HepG2 (cell line): ENCODE measurements around the gene LTB4R. TPM values are rescaled to one million over a fixed set of nuclear protein-coding genes. Genes with fewer than 3 reads are reported as not detected.

ENCODE experiments used
- CHCHD3 ChIP-seq: sonication (generic); formaldehyde crosslinking; IDR thresholded peaks from 2 replicates; pipeline ENCODE4 v1.8.0; 2022; ENCODE audit warnings: mild to moderate bottlenecking, missing genetic modification reagents, moderate library complexity
- DR1 ChIP-seq: sonication (generic); formaldehyde crosslinking; IDR thresholded peaks from 2 replicates; pipeline ENCODE4 v1.8.0; 2021; ENCODE audit warnings: mild to moderate bottlenecking, missing genetic modification reagents, inconsistent platforms
- ELF4 ChIP-seq: sonication (generic); formaldehyde crosslinking; IDR thresholded peaks from 2 replicates; pipeline ENCODE4 v1.5.0; 2020; ENCODE audit warnings: missing genetic modification reagents, mild to moderate bottlenecking, moderate library complexity, borderline replicate concordance
- JARID2 ChIP-seq: sonication (generic); formaldehyde crosslinking; IDR thresholded peaks from 2 replicates; pipeline ENCODE4 v1.8.1; 2023; ENCODE audit warnings: missing genetic modification reagents, inconsistent platforms; ENCODE audit not compliant: insufficient replicate concordance
- MAZ ChIP-seq, 2 experiments: sonication (generic) in 1 of 2; formaldehyde crosslinking in 1 of 2; IDR thresholded peaks; 2 replicates each; pipeline versions ENCODE4 v1.5.0 to v1.6.1; 2012 to 2020; ENCODE audit warnings: low read depth in 2 of 2, mild to moderate bottlenecking in 2 of 2, borderline replicate concordance in 1 of 2, improper control_type of control experiment in 1 of 2, low read length in 1 of 2, missing genetic modification reagents in 1 of 2, moderate library complexity in 1 of 2
- MLLT10 ChIP-seq: sonication (generic); formaldehyde crosslinking; IDR thresholded peaks from 2 replicates; pipeline ENCODE4 v1.4.0; 2020; ENCODE audit warnings: missing genetic modification reagents
- PHF20 ChIP-seq: sonication (generic); formaldehyde crosslinking; IDR thresholded peaks from 2 replicates; pipeline ENCODE4 v1.5.0; 2020; ENCODE audit warnings: mild to moderate bottlenecking, missing genetic modification reagents
- SRF ChIP-seq: IDR thresholded peaks from 2 replicates; pipeline ENCODE4 v1.6.1; 2011; ENCODE audit warnings: mild to moderate bottlenecking, low read depth, low read length, moderate library complexity
- STAT6 ChIP-seq: sonication (generic); formaldehyde crosslinking; IDR thresholded peaks from 2 replicates; pipeline ENCODE4 v1.4.0; 2020; ENCODE audit warnings: missing genetic modification reagents, mild to moderate bottlenecking, borderline replicate concordance
- ZBTB3 ChIP-seq: sonication (generic); formaldehyde crosslinking; IDR thresholded peaks from 2 replicates; pipeline ENCODE4 v1.4.0; 2020; ENCODE audit warnings: low read depth, mild to moderate bottlenecking, moderate library complexity, missing genetic modification reagents, borderline replicate concordance
- ZNF275 ChIP-seq: sonication (generic); formaldehyde crosslinking; IDR thresholded peaks from 2 replicates; pipeline ENCODE4 v1.8.0; 2022; ENCODE audit warnings: missing genetic modification reagents, mild to moderate bottlenecking, inconsistent platforms, borderline replicate concordance
- ZNF33A ChIP-seq: sonication (generic); formaldehyde crosslinking; IDR thresholded peaks from 2 replicates; pipeline ENCODE4 v1.5.1; 2020; ENCODE audit warnings: missing genetic modification reagents, mild to moderate bottlenecking, moderate library complexity, borderline replicate concordance
- ZNF354B ChIP-seq: sonication (generic); formaldehyde crosslinking; IDR thresholded peaks from 2 replicates; pipeline ENCODE4 v1.8.0; 2022; ENCODE audit warnings: mild to moderate bottlenecking, missing genetic modification reagents
- ZNF367 ChIP-seq: sonication (generic); formaldehyde crosslinking; IDR thresholded peaks from 2 replicates; pipeline ENCODE4 v1.4.0; 2020; ENCODE audit warnings: missing genetic modification reagents, borderline replicate concordance
- ZNF503 ChIP-seq: sonication (generic); formaldehyde crosslinking; IDR thresholded peaks from 2 replicates; pipeline ENCODE4 v1.4.0; 2020; ENCODE audit warnings: missing genetic modification reagents
- ZNF512B ChIP-seq: sonication (generic); formaldehyde crosslinking; IDR thresholded peaks from 2 replicates; pipeline ENCODE4 v1.5.1; 2020; ENCODE audit warnings: missing genetic modification reagents, mild to moderate bottlenecking, borderline replicate concordance
- ZNF615 ChIP-seq: sonication (generic); formaldehyde crosslinking; IDR thresholded peaks from 2 replicates; pipeline ENCODE4 v1.5.0; 2020; ENCODE audit warnings: mild to moderate bottlenecking, missing genetic modification reagents, borderline replicate concordance
- ZNF644 ChIP-seq: IDR thresholded peaks from 2 replicates; pipeline ENCODE4 v1.6.1; 2016; ENCODE audit warnings: low read depth
- ZSCAN21 ChIP-seq: sonication (generic); formaldehyde crosslinking; IDR thresholded peaks from 2 replicates; pipeline ENCODE4 v1.8.0; 2022; ENCODE audit warnings: mild to moderate bottlenecking, missing genetic modification reagents, moderate library complexity, borderline replicate concordance
- polyA plus RNA-seq, 8 experiments: library from polyadenylated mRNA; depleted of rRNA in 3 of 8; stranded (reverse) in 7 of 8; unstranded in 1 of 8; fragments of >200 nt; fragmentation: Illumina TruSeq in 4 of 8; extraction: Trizol in 4 of 8; gene quantifications; 2 replicates each; pipeline versions ENCODE4 v1.2.1 to v1.2.3, GENCODE V29; 2011 to 2016; ENCODE audit warnings: low read depth in 4 of 8, missing spikeins in 1 of 8, mixed read lengths in 1 of 8; ENCODE audit not compliant: insufficient read depth in 1 of 8
- total RNA-seq, 5 experiments: library from RNA; depleted of rRNA; stranded (reverse); fragments of >200 nt; fragmentation: Illumina TruSeq; extraction: Trizol; gene quantifications; 2 replicates each; pipeline ENCODE4 v1.2.3, GENCODE V29; 2016; ENCODE audit warnings: low read depth in 1 of 5

Gene LTB4R
- total and polyA plus RNA-seq, 2 of the 13 experiments (the other 11 are each of a cell fraction or from before 2014, with no cell fraction given): 3.2 to 8.2 TPM

GRCh38 chr14:24315807-24316596, 4.7 kb downstream of the LTB4R start (continued):
- peak; percentile 87 for TF ChIP-seq STAT6 (CRISPR knock-in tag)
- peak; percentile 62 for TF ChIP-seq JARID2
- TF ChIP-seq CHCHD3 (CRISPR knock-in tag): peak; percentile 93; the same call in 1 of the 2 replicates
- no peak for TF ChIP-seq MAZ (IDR thresholded peaks at IDR 0.05; ENCODE audit: borderline replicate concordance, low read depth, low read length)
- TF ChIP-seq MAZ (CRISPR knock-in tag; IDR thresholded peaks at IDR 0.05; ENCODE audit: low read depth): peak; percentile 66
- no peak; the same call in 1 of the 2 replicates for TF ChIP-seq ZNF512B
- TF ChIP-seq ZNF33A (CRISPR knock-in tag): no peak
- peak; percentile 40; the same call in 1 of the 2 replicates for TF ChIP-seq ZNF644
- peak; percentile 96 for TF ChIP-seq ZNF275 (CRISPR knock-in tag)
- peak; percentile 94; the same call in 1 of the 2 replicates for TF ChIP-seq ZBTB3 (CRISPR knock-in tag)
- TF ChIP-seq MLLT10 (CRISPR knock-in tag): peak; percentile 70; the same call in 1 of the 2 replicates
- peak; percentile 92 for TF ChIP-seq ZNF354B (CRISPR knock-in tag)
- TF ChIP-seq ZSCAN21 (CRISPR knock-in tag): peak; percentile 99
- TF ChIP-seq ZNF367 (CRISPR knock-in tag): peak; percentile 98
- peak; percentile 93 for TF ChIP-seq ZNF503
- no peak for TF ChIP-seq ELF4 (CRISPR knock-in tag)
- TF ChIP-seq PHF20 (CRISPR knock-in tag): peak; percentile 67
- no peak for TF ChIP-seq ZNF615 (CRISPR knock-in tag)
- TF ChIP-seq SRF: no peak
- TF ChIP-seq DR1 (CRISPR knock-in tag): no peak
